ENCODE measurements around the gene TPRX1.

- no peak for TF ChIP-seq EZH2 (IDR thresholded peaks at IDR 0.05)
- TF ChIP-seq POLR2AphosphoS5 (IDR thresholded peaks at IDR 0.05; ENCODE audit: borderline replicate concordance, low read depth, low read length): no peak
- no peak for TF ChIP-seq FOXP2 (optimal IDR thresholded peaks at IDR 0.05; ENCODE audit: control extremely low read depth, extremely low read length, insufficient read depth)
Measured at GRCh38 chr19:47755065-47755761, 49.1 kb downstream of the TPRX1 start.

Data from SK-N-MC (cell line).